K562 (cell line): ENCODE data around the gene HEPACAM. TPM values are rescaled to one million over a fixed set of nuclear protein-coding genes. Genes with fewer than 3 reads are reported as not detected.

ENCODE experiments used
- ATAC-seq: fragments of 200-7000 bp; cut with Tn5 transposase; 3 replicates; pipeline ENCODE4 v1.9.1; 2020; ENCODE audit warnings: moderate library complexity
- BruUV-seq: library from RNA; stranded (reverse); fragments of 400-500 nt; replicated peaks from 2 replicates; lab custom pipeline; 2021; lab: Mats Ljungman, UMichigan
- CTCF ChIA-PET: fragments of 300-600 bp; formaldehyde crosslinking; extraction: SDS; loops from one replicate; lab custom pipeline; 2021; ENCODE audit warnings: low intra/inter-chr PET ratio; lab: Yijun Ruan, JAX
- POLR2A ChIA-PET: fragments of 300-600, 350-650 bp; sonication (Branson Sonifier 250); formaldehyde crosslinking; extraction: SDS; loops from one replicate; lab custom pipeline; 2021; ENCODE audit warnings: antibody characterized with exemption, inconsistent platforms; lab: Yijun Ruan, JAX
- DNase-seq, 4 experiments: peaks; one replicate each; pipeline versions ENCODE4 v3.0.0 to v3.0.0-alpha.2; 2011 to 2018; ENCODE audit warnings: low spot score in 3 of 4, mixed read lengths in 3 of 4; ENCODE audit errors: extremely low read depth in 1 of 4
- FAIRE-seq: peaks from 2 replicates; lab custom pipeline; 2011; peaks lifted over from hg19 to GRCh38; lab: Jason Lieb, UNC
- H2AFZ ChIP-seq: 2 replicates; pipeline ENCODE4 v1.6.0; 2011; ENCODE audit warnings: low read depth, low read length, control low read depth, inconsistent platforms
- H3K27ac ChIP-seq: fragments of 200-600 bp; 3 replicates; pipeline ENCODE4 v1.8.0; 2011; ENCODE audit warnings: low read depth, mild to moderate bottlenecking, control low read depth, inconsistent platforms, low read length, moderate library complexity, mixed read lengths; ENCODE audit errors: extremely low read depth
- H3K27me3 ChIP-seq, 2 experiments: fragments of 300-600 bp in 1 of 2; 2 replicates in 1 of 2; 3 replicates in 1 of 2; pipeline versions ENCODE4 v1.6.0 to v1.8.0; 2011; ENCODE audit warnings: inconsistent platforms in 2 of 2, low read length in 2 of 2, mild to moderate bottlenecking in 1 of 2, mixed read lengths in 1 of 2, moderate library complexity in 1 of 2; ENCODE audit not compliant: control insufficient read depth in 2 of 2, insufficient read depth in 2 of 2
- H3K36me3 ChIP-seq: fragments of 300-600 bp; 3 replicates; pipeline ENCODE4 v1.8.0; 2011; ENCODE audit warnings: mild to moderate bottlenecking, low read length, inconsistent platforms; ENCODE audit not compliant: control insufficient read depth, insufficient read depth
- H3K4me1 ChIP-seq, 2 experiments: fragments of 200-600 bp in 1 of 2; replicated peaks in 1 of 2; 2 replicates in 1 of 2; 3 replicates in 1 of 2; pipeline versions ENCODE4 v1.5.1 to v1.8.0; 2011; ENCODE audit warnings: inconsistent platforms in 2 of 2, low read length in 2 of 2, mild to moderate bottlenecking in 1 of 2, mixed read lengths in 1 of 2, moderate library complexity in 1 of 2; ENCODE audit not compliant: control insufficient read depth in 2 of 2, insufficient read depth in 2 of 2
- H3K4me2 ChIP-seq: 2 replicates; pipeline ENCODE4 v1.6.1; 2011; ENCODE audit warnings: low read length, control low read depth, inconsistent platforms, mixed read lengths; ENCODE audit not compliant: insufficient read depth
- H3K4me3 ChIP-seq: fragments of 200-600 bp; sonication (generic), shearing (Covaris generic); 2 replicates; pipeline ENCODE4 v1.5.1; 2016; ENCODE audit warnings: control low read depth, inconsistent platforms
- H3K79me2 ChIP-seq: fragments of 200-600 bp; 3 replicates; pipeline ENCODE4 v1.8.0; 2011; ENCODE audit warnings: low read length, inconsistent platforms; ENCODE audit not compliant: control insufficient read depth, insufficient read depth
- H3K9ac ChIP-seq, 2 experiments: 2 replicates each; pipeline versions ENCODE4 v1.6.0 to v1.6.1; 2011; ENCODE audit warnings: low read depth in 2 of 2, low read length in 2 of 2, control low read depth in 1 of 2, inconsistent platforms in 1 of 2, mild to moderate bottlenecking in 1 of 2, mixed read lengths in 1 of 2; ENCODE audit not compliant: insufficient read depth in 1 of 2
- H3K9me1 ChIP-seq: one replicate; pipeline ENCODE4 v1.6.0; 2011; ENCODE audit warnings: inconsistent platforms, mild to moderate bottlenecking, low read length, moderate library complexity; ENCODE audit not compliant: control insufficient read depth, insufficient read depth
- H3K9me3 ChIP-seq: replicated peaks from 2 replicates; pipeline ENCODE4 v1.5.1; 2011; ENCODE audit warnings: low read depth, low read length, inconsistent platforms; ENCODE audit not compliant: control insufficient read depth, insufficient read depth
- H4K20me1 ChIP-seq: replicated peaks from 2 replicates; pipeline ENCODE4 v1.6.1; 2011; ENCODE audit warnings: low read length, inconsistent platforms, mixed read lengths; ENCODE audit not compliant: control insufficient read depth, insufficient read depth
- FOXJ2 ChIP-seq: fragments of 200-800 bp; sonication (Bioruptor generic); IDR thresholded peaks from 2 replicates; pipeline ENCODE4 v1.6.1; 2016; ENCODE audit warnings: missing genetic modification characterization, missing compliant biosample characterization
- NFXL1 ChIP-seq: fragments of 450-650 bp; formaldehyde crosslinking; IDR thresholded peaks from 2 replicates; pipeline ENCODE4 v1.4.0; 2021; ENCODE audit warnings: mild to moderate bottlenecking
- U2AF2 ChIP-seq: fragments of 200-400 bp; formaldehyde crosslinking; optimal IDR thresholded peaks from 2 replicates; pipeline ENCODE3; 2017; ENCODE audit warnings: low read depth, mild to moderate bottlenecking, low read length
- ZBTB17 ChIP-seq: fragments of 450-650 bp; formaldehyde crosslinking; IDR thresholded peaks from 2 replicates; pipeline ENCODE4 v1.4.0; 2020; ENCODE audit warnings: mild to moderate bottlenecking
- ZNF197 ChIP-seq: fragments of 200-800 bp; sonication (Bioruptor generic); IDR thresholded peaks from 2 replicates; pipeline ENCODE4 v1.6.1; 2016; ENCODE audit warnings: low read depth, missing genetic modification characterization, missing compliant biosample characterization
- ZNF766 ChIP-seq: fragments of 200-800 bp; sonication (Bioruptor generic); conservative IDR thresholded peaks from 2 replicates; pipeline ENCODE4 v1.6.1; 2016; ENCODE audit warnings: missing genetic modification characterization, missing compliant biosample characterization
- WGBS: fragments of 100-300 bp; shearing (Covaris generic); methylation state at CpG from one replicate; pipeline ENCODE4 v1.1.6; 2016; ENCODE audit warnings: low coverage, mixed read lengths; ENCODE audit not compliant: insufficient coverage; ENCODE audit errors: missing lambda C conversion rate; 5-methylcytosine and 5-hydroxymethylcytosine counted together
- in situ Hi-C: fragments of 300-500 bp; cut with MboI; formaldehyde crosslinking; loops from 4 replicates; pipeline ENCODE4 v1.15.0; 2018; ENCODE audit warnings: inconsistent platforms, mixed read lengths
- intact Hi-C: fragments of 100-400 bp; cut with micrococcal nuclease; formaldehyde crosslinking; loops from 2 replicates; pipeline ENCODE4 v1.14.2; 2022
- polyA plus RNA-seq, 8 experiments: library from polyadenylated mRNA; depleted of rRNA in 4 of 8; stranded (reverse) in 5 of 8; unstranded in 3 of 8; fragments of >200 nt; fragmentation: Nextera tagmentation in 2 of 8; fragmentation: Illumina TruSeq in 1 of 8; extraction: Ambion mirVana in 2 of 8; extraction: Trizol in 1 of 8; gene quantifications; 2 replicates each; pipeline versions ENCODE4 v1.2.1 to v1.2.3, GENCODE V29; 2011 to 2014; ENCODE audit warnings: inconsistent platforms in 1 of 8, missing spikeins in 1 of 8
- total RNA-seq, 7 experiments: library from RNA; depleted of rRNA in 6 of 7; stranded (reverse); fragments of >200 nt in 6 of 7; fragmentation: Illumina TruSeq in 2 of 7; extraction: Trizol in 2 of 7; gene quantifications; 2 replicates each; pipeline versions ENCODE4 v1.2.1 to v1.2.3, GENCODE V29; 2011 to 2021; ENCODE audit warnings: low replicate concordance in 1 of 7
- TF ChIP-seq, protein P1 (sequence below): fragments of 450-650 bp; IDR thresholded peaks from 2 replicates; pipeline ENCODE4 v1.6.1; 2016; ENCODE audit warnings: antibody characterized with exemption
- TF ChIP-seq, protein P2 (sequence below): fragments of 200-800 bp; sonication (Bioruptor generic); IDR thresholded peaks from 2 replicates; pipeline ENCODE4 v1.6.1; 2017; ENCODE audit warnings: missing genetic modification characterization, missing compliant biosample characterization

Gene HEPACAM
- total and polyA plus RNA-seq, 9 of the 15 experiments (the other 6 are each of a cell fraction or from before 2014, with no cell fraction given), result not detected

DNA sequence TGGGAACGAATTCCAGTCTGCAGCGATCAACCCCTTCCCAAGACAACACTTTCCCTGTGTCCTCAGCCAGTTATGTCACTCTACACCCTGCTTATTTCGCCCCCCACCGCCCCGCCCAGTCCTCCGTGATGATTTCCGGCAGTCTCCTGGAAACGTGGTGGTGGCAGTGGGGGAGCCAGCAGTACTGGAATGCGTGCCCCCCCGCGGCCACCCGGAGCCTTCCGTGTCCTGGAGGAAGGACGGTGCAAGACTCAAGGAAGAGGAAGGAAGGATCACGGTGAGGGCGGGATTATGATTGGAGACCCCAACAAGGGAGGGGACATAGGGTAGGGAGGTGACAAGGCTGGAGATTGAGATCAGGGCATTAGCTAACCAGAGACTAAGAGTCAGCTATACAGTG, 66.5 kb downstream of the HEPACAM start:
- intact Hi-C loops (loop anchor here (10.0 kb wide), 1 partner anchor 805 kb away; no protein-coding TSS in a partner anchor), in situ Hi-C loops (loop anchor here (25.0 kb wide), 1 partner anchor 807 kb away; no protein-coding TSS in a partner anchor)
- Histone ChIP-seq H3K4me1 (peaks cover 5 to 19% of the 10 kb centered on the region in 2 experiments; a peak in 2 of 5 replicates), H3K9ac (no peak overlapping the region), H3K9me1 (peaks cover 3% of the 10 kb centered on the region), H3K36me3 (no peaks in the 10 kb centered on the region), H4K20me1 (no peaks in the 10 kb centered on the region; the same call in 1 of the 2 replicates), H3K79me2 (no peaks in the 10 kb centered on the region), H3K9me3 (no peaks in the 10 kb centered on the region), H2AFZ (no peak overlapping the region), H3K27me3 (peaks cover 38 to 84% of the 10 kb centered on the region in 2 experiments), H3K4me2 (no peak overlapping the region), H3K27ac (no peak overlapping the region), H3K4me3 (no peak overlapping the region)
- DNase-seq (no peak), FAIRE-seq (no peak), ATAC-seq (no peak)
- POLR2A ChIA-PET, result no interaction called here
- BruUV-seq, result no TSS peak
- CTCF ChIA-PET, result interaction anchor here (0.7 kb wide), 1 partner anchor 385 kb away, joined by 3 read pairs; no protein-coding TSS in a partner anchor
- 4% methylated on average over 16 of the region's 16 CpGs for WGBS
- TF ChIP-seq, protein P1, sequence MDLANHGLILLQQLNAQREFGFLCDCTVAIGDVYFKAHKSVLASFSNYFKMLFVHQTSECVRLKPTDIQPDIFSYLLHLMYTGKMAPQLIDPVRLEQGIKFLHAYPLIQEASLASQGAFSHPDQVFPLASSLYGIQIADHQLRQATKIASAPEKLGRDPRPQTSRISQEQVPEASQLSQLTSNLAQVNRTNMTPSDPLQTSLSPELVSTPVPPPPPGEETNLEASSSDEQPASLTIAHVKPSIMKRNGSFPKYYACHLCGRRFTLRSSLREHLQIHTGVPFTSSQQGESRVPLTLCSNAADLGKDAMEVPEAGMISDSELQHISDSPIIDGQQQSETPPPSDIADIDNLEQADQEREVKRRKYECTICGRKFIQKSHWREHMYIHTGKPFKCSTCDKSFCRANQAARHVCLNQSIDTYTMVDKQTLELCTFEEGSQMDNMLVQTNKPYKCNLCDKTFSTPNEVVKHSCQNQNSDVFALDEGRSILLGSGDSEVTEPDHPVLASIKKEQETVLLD, result no peak
- TF ChIP-seq U2AF2 (no peak), ZBTB17 (CRISPR knock-in tag) (no peak), FOXJ2 (tag) (no peak), ZNF197 (CRISPR knock-in tag) (no peak), ZNF766 (no peak), NFXL1 (CRISPR knock-in tag) (no peak)
- TF ChIP-seq, protein P2, sequence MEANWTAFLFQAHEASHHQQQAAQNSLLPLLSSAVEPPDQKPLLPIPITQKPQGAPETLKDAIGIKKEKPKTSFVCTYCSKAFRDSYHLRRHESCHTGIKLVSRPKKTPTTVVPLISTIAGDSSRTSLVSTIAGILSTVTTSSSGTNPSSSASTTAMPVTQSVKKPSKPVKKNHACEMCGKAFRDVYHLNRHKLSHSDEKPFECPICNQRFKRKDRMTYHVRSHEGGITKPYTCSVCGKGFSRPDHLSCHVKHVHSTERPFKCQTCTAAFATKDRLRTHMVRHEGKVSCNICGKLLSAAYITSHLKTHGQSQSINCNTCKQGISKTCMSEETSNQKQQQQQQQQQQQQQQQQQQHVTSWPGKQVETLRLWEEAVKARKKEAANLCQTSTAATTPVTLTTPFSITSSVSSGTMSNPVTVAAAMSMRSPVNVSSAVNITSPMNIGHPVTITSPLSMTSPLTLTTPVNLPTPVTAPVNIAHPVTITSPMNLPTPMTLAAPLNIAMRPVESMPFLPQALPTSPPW (CRISPR knock-in tag), result peak; percentile 54; the same call in 1 of the 2 replicates

Other genes starting within 250 kb of the HEPACAM start
Only the 7 nearest of the 11 such genes appear.
- 0.14 and 0.29 TPM in 2 replicates for gene ESAM, start 173.8 kb downstream of the HEPACAM start, total RNA-seq (2014; rRNA removed)
- 0.18 and 0.22 TPM in 2 replicates for gene ESAM, start 173.8 kb downstream of the HEPACAM start, total RNA-seq (2014; rRNA removed; fragmentation: Illumina TruSeq; extraction: Trizol)
- 0.15 and 0.22 TPM in 2 replicates for gene ESAM, start 173.8 kb downstream of the HEPACAM start, total RNA-seq (2015; rRNA removed; fragmentation: Illumina TruSeq; extraction: Trizol)
- gene ESAM, start 173.8 kb downstream of the HEPACAM start, total RNA-seq (2021), result 0.36 and 0.91 TPM in 2 replicates
- 0.47 and 1.1 TPM in 2 replicates for gene ESAM, start 173.8 kb downstream of the HEPACAM start, polyA plus RNA-seq (2011; rRNA removed)
- 0.65 and 0.90 TPM in 2 replicates for gene ESAM, start 173.8 kb downstream of the HEPACAM start, polyA plus RNA-seq (2014; fragmentation: Illumina TruSeq; extraction: Trizol)
- under 1 TPM; 0.06 to 0.08 TPM for gene ESAM, start 173.8 kb downstream of the HEPACAM start, polyA plus RNA-seq (2014; fragmentation: Nextera tagmentation; extraction: Ambion mirVana)
- gene ESAM, start 173.8 kb downstream of the HEPACAM start, polyA plus RNA-seq (2014; rRNA removed), result 0.22 and 1.5 TPM in 2 replicates
- gene MSANTD2, start 135.6 kb downstream of the HEPACAM start, total RNA-seq (2014; rRNA removed), result 5.7 and 6.5 TPM in 2 replicates
- gene MSANTD2, start 135.6 kb downstream of the HEPACAM start, total RNA-seq (2014; rRNA removed; fragmentation: Illumina TruSeq; extraction: Trizol), result 4.5 and 5.1 TPM in 2 replicates
- 7.9 and 8.4 TPM in 2 replicates for gene MSANTD2, start 135.6 kb downstream of the HEPACAM start, total RNA-seq (2015; rRNA removed; fragmentation: Illumina TruSeq; extraction: Trizol)
- 5.1 and 5.3 TPM in 2 replicates for gene MSANTD2, start 135.6 kb downstream of the HEPACAM start, total RNA-seq (2021)
- gene MSANTD2, start 135.6 kb downstream of the HEPACAM start, polyA plus RNA-seq (2011; rRNA removed), result 2.9 and 4.2 TPM in 2 replicates
- 4.8 and 7.3 TPM in 2 replicates for gene MSANTD2, start 135.6 kb downstream of the HEPACAM start, polyA plus RNA-seq (2014; fragmentation: Illumina TruSeq; extraction: Trizol)
- gene MSANTD2, start 135.6 kb downstream of the HEPACAM start, polyA plus RNA-seq (2014; fragmentation: Nextera tagmentation; extraction: Ambion mirVana), result 1 to 10 TPM; 1.3 to 1.6 TPM
- gene MSANTD2, start 135.6 kb downstream of the HEPACAM start, polyA plus RNA-seq (2014; rRNA removed), result 5.3 and 9.9 TPM in 2 replicates
- 0.82 and 1.6 TPM in 2 replicates for gene ROBO3, start 70.6 kb downstream of the HEPACAM start, total RNA-seq (2014; rRNA removed)
- gene ROBO3, start 70.6 kb downstream of the HEPACAM start, total RNA-seq (2014; rRNA removed; fragmentation: Illumina TruSeq; extraction: Trizol), result 0.29 and 0.67 TPM in 2 replicates
- 0.72 and 1.2 TPM in 2 replicates for gene ROBO3, start 70.6 kb downstream of the HEPACAM start, total RNA-seq (2015; rRNA removed; fragmentation: Illumina TruSeq; extraction: Trizol)
- 1.2 TPM in 2 replicates for gene ROBO3, start 70.6 kb downstream of the HEPACAM start, total RNA-seq (2021)
- 0.43 and 0.47 TPM in 2 replicates for gene ROBO3, start 70.6 kb downstream of the HEPACAM start, polyA plus RNA-seq (2011; rRNA removed)
- gene ROBO3, start 70.6 kb downstream of the HEPACAM start, polyA plus RNA-seq (2014; fragmentation: Illumina TruSeq; extraction: Trizol), result 0.97 and 1.6 TPM in 2 replicates
- gene ROBO3, start 70.6 kb downstream of the HEPACAM start, polyA plus RNA-seq (2014; fragmentation: Nextera tagmentation; extraction: Ambion mirVana), result not detected
- 1.4 and 1.9 TPM in 2 replicates for gene ROBO3, start 70.6 kb downstream of the HEPACAM start, polyA plus RNA-seq (2014; rRNA removed)
- not detected in 2 replicates for gene ROBO4, start 38.2 kb downstream of the HEPACAM start, total RNA-seq (2014; rRNA removed)
- gene ROBO4, start 38.2 kb downstream of the HEPACAM start, total RNA-seq (2014; rRNA removed; fragmentation: Illumina TruSeq; extraction: Trizol), result not detected in 2 replicates
- gene ROBO4, start 38.2 kb downstream of the HEPACAM start, total RNA-seq (2015; rRNA removed; fragmentation: Illumina TruSeq; extraction: Trizol), result not detected in 2 replicates
- 0.04 TPM in 1 of 2 replicates, not detected in the other for gene ROBO4, start 38.2 kb downstream of the HEPACAM start, total RNA-seq (2021)
- gene ROBO4, start 38.2 kb downstream of the HEPACAM start, polyA plus RNA-seq (2011; rRNA removed), result not detected in 2 replicates
- not detected in 2 replicates for gene ROBO4, start 38.2 kb downstream of the HEPACAM start, polyA plus RNA-seq (2014; fragmentation: Illumina TruSeq; extraction: Trizol)
- gene ROBO4, start 38.2 kb downstream of the HEPACAM start, polyA plus RNA-seq (2014; fragmentation: Nextera tagmentation; extraction: Ambion mirVana), result not detected
- gene ROBO4, start 38.2 kb downstream of the HEPACAM start, polyA plus RNA-seq (2014; rRNA removed), result not detected in 2 replicates
- gene HEPN1, start 16.8 kb downstream of the HEPACAM start, total RNA-seq (2014; rRNA removed), result not detected in 2 replicates
- gene HEPN1, start 16.8 kb downstream of the HEPACAM start, total RNA-seq (2014; rRNA removed; fragmentation: Illumina TruSeq; extraction: Trizol), result not detected in 2 replicates
- not detected in 2 replicates for gene HEPN1, start 16.8 kb downstream of the HEPACAM start, total RNA-seq (2015; rRNA removed; fragmentation: Illumina TruSeq; extraction: Trizol)
- not detected in 2 replicates for gene HEPN1, start 16.8 kb downstream of the HEPACAM start, total RNA-seq (2021)
- gene HEPN1, start 16.8 kb downstream of the HEPACAM start, polyA plus RNA-seq (2011; rRNA removed), result not detected in 2 replicates
- gene HEPN1, start 16.8 kb downstream of the HEPACAM start, polyA plus RNA-seq (2014; fragmentation: Illumina TruSeq; extraction: Trizol), result not detected in 2 replicates
- gene HEPN1, start 16.8 kb downstream of the HEPACAM start, polyA plus RNA-seq (2014; fragmentation: Nextera tagmentation; extraction: Ambion mirVana), result not detected
- not detected in 2 replicates for gene HEPN1, start 16.8 kb downstream of the HEPACAM start, polyA plus RNA-seq (2014; rRNA removed)
- 3.9 and 4.4 TPM in 2 replicates for gene CCDC15, start 18.2 kb upstream of the HEPACAM start, total RNA-seq (2014; rRNA removed)
- 6.8 and 7.9 TPM in 2 replicates for gene CCDC15, start 18.2 kb upstream of the HEPACAM start, total RNA-seq (2014; rRNA removed; fragmentation: Illumina TruSeq; extraction: Trizol)
- gene CCDC15, start 18.2 kb upstream of the HEPACAM start, total RNA-seq (2015; rRNA removed; fragmentation: Illumina TruSeq; extraction: Trizol), result 8.4 and 9.2 TPM in 2 replicates
- gene CCDC15, start 18.2 kb upstream of the HEPACAM start, total RNA-seq (2021), result 3.5 and 3.8 TPM in 2 replicates
- 2.3 and 5.7 TPM in 2 replicates for gene CCDC15, start 18.2 kb upstream of the HEPACAM start, polyA plus RNA-seq (2011; rRNA removed)
- 5.0 and 5.6 TPM in 2 replicates for gene CCDC15, start 18.2 kb upstream of the HEPACAM start, polyA plus RNA-seq (2014; fragmentation: Illumina TruSeq; extraction: Trizol)
- gene CCDC15, start 18.2 kb upstream of the HEPACAM start, polyA plus RNA-seq (2014; fragmentation: Nextera tagmentation; extraction: Ambion mirVana), result 1 to 10 TPM; 1.9 to 3.7 TPM
- gene CCDC15, start 18.2 kb upstream of the HEPACAM start, polyA plus RNA-seq (2014; rRNA removed), result 3.1 and 4.3 TPM in 2 replicates
- 0.27 and 0.57 TPM in 2 replicates for gene SLC37A2, start 127.3 kb upstream of the HEPACAM start, total RNA-seq (2014; rRNA removed)
- gene SLC37A2, start 127.3 kb upstream of the HEPACAM start, total RNA-seq (2014; rRNA removed; fragmentation: Illumina TruSeq; extraction: Trizol), result 0.45 and 0.47 TPM in 2 replicates
- 0.53 and 0.72 TPM in 2 replicates for gene SLC37A2, start 127.3 kb upstream of the HEPACAM start, total RNA-seq (2015; rRNA removed; fragmentation: Illumina TruSeq; extraction: Trizol)
- gene SLC37A2, start 127.3 kb upstream of the HEPACAM start, total RNA-seq (2021), result 0.58 and 0.71 TPM in 2 replicates
- gene SLC37A2, start 127.3 kb upstream of the HEPACAM start, polyA plus RNA-seq (2011; rRNA removed), result 0.70 and 0.96 TPM in 2 replicates
- gene SLC37A2, start 127.3 kb upstream of the HEPACAM start, polyA plus RNA-seq (2014; fragmentation: Illumina TruSeq; extraction: Trizol), result 0.40 and 0.52 TPM in 2 replicates
- under 1 TPM; 0.01 to 0.11 TPM for gene SLC37A2, start 127.3 kb upstream of the HEPACAM start, polyA plus RNA-seq (2014; fragmentation: Nextera tagmentation; extraction: Ambion mirVana)
- 1.0 and 1.2 TPM in 2 replicates for gene SLC37A2, start 127.3 kb upstream of the HEPACAM start, polyA plus RNA-seq (2014; rRNA removed)